SK-N-MC (cell line): ENCODE data around the gene FA2H.

Experiments used
- DNase-seq: peaks from one replicate; pipeline ENCODE4 v3.0.0-alpha.2; 2011; ENCODE audit warnings: low read depth, low spot score
- H3K27ac ChIP-seq: fragments of 200-600 bp; sonication (generic); 2 replicates; pipeline ENCODE4 v1.5.1; 2016; ENCODE audit warnings: mixed run types
- H3K36me3 ChIP-seq: fragments of 200-600 bp; sonication (generic); 2 replicates; pipeline ENCODE4 v1.6.1; 2017; ENCODE audit warnings: antibody characterized with exemption, low read length, mixed read lengths; ENCODE audit not compliant: insufficient read depth
- H3K4me3 ChIP-seq: fragments of 200-600 bp; sonication (generic); 2 replicates; pipeline ENCODE4 v1.5.1; 2016
- H3K9ac ChIP-seq: fragments of 200-600 bp; sonication (generic); 2 replicates; pipeline ENCODE4 v1.8.0; 2017; ENCODE audit warnings: mixed run types, mixed read lengths; ENCODE audit not compliant: insufficient read length
- H3K9me3 ChIP-seq: fragments of 200-600 bp; sonication (generic); 2 replicates; pipeline ENCODE4 v1.6.1; 2017; ENCODE audit warnings: low read depth, mild to moderate bottlenecking, antibody characterized with exemption, low read length, moderate library complexity, mixed read lengths
- EZH2 ChIP-seq: fragments of 200-600 bp; sonication (generic); IDR thresholded peaks from one replicate; pipeline ENCODE4 v1.6.1; 2017; ENCODE audit warnings: antibody characterized with exemption
- FOXP2 ChIP-seq: optimal IDR thresholded peaks from 2 replicates; pipeline ENCODE3; 2011; ENCODE audit warnings: mild to moderate bottlenecking, moderate library complexity; ENCODE audit not compliant: insufficient read depth; ENCODE audit errors: extremely low read length, control extremely low read depth
- POLR2AphosphoS5 ChIP-seq: IDR thresholded peaks from 2 replicates; pipeline ENCODE4 v1.6.1; 2012; ENCODE audit warnings: mild to moderate bottlenecking, low read depth, low read length, borderline replicate concordance

The FA2H gene

GRCh38 chr16:74699666-74700065 is 75.0 kb downstream of the FA2H start:
- TF ChIP-seq POLR2AphosphoS5 (no peak), FOXP2 (no peak), EZH2 (no peak)
- Histone ChIP-seq H3K9ac (no peak overlapping the region), H3K27ac (no peak overlapping the region)

DNA sequence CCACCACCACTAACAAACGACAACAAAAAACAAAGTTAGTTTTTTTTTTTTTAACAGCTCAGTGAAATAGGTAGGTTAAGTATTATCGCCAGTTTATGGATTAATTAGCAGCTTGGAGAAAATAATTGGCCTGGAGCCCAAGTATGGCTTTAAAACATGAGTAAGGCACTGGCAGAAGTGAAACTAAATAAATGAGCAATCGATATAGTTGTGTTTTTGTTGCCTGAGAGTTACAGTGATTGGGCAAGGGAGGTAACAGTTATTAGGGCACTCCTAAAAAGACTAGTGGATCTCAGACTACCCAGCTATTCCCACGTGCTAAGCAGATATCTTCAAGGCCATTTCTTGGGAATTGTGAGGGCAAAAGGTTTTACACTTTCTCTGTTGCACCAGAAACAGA is 76.4 kb downstream of the FA2H start:
- no peak overlapping the region; the same call in 1 of the 2 replicates for H3K4me3 ChIP-seq
- DNase-seq = no peak
- H3K27ac ChIP-seq = no peak overlapping the region
- TF ChIP-seq POLR2AphosphoS5 (no peak), FOXP2 (no peak), EZH2 (no peak)
- no peaks in the 10 kb centered on the region for H3K9me3 ChIP-seq
- H3K9ac ChIP-seq = no peak overlapping the region
- no peaks in the 10 kb centered on the region for H3K36me3 ChIP-seq

More at GRCh38 chr16:74699666-74700065, 75.0 kb downstream of the FA2H start:
- Histone ChIP-seq H3K9me3 (no peaks in the 10 kb centered on the region), H3K36me3 (no peaks in the 10 kb centered on the region), H3K4me3 (no peak overlapping the region)
- DNase-seq = no peak

DNA sequence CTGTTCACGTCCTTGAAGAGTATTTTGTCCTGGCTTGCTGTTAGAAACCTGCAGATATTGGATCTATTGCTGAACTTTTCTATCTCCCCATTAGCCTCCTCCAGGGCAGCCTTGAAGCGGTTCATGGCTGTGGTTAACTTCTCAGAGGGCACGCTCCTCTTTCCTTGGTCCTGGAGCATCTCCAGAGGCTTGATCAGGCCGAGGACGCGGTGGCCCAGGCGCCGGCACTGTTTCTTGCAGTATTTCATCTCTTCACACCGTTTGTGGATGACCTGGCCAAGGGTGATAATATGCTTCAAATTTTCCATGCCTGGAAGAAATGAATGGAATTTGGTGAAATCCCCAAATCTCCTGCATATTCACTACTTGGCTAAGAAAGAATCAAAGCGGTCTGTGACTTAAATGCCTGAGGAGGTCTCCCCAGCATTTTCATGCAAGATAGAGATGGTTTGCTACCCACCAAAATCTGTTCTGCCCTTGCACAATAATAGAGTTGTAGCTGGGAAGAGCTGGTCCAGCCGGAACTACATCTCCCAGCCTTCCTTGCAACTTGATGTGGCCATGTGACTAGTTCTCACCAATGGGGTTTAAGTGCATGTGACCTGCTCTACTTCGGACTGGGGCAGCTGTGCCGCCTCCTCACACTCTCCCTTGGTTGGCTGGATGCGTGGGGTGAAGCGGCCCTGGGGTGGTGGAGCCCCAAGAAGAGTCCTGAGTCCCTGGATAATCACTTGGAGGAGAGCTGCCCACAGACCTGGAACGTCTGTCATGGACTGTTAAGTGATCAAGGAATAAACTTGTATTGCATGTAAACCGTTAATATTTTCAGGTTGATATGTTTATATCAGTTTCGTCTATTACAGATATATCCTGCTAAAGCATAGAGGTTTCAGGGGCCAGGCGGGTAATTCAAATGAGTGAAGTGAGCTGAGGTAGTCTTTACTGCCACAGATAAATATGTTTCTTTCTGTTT is 78.9 kb downstream of the FA2H start:
- peak; percentile 24 for DNase-seq
- H3K27ac ChIP-seq = no peak overlapping the region
- H3K9me3 ChIP-seq = no peaks in the 10 kb centered on the region
- H3K36me3 ChIP-seq = no peaks in the 10 kb centered on the region
- no peak for TF ChIP-seq EZH2
- TF ChIP-seq POLR2AphosphoS5 = peak; percentile 45; the same call in 1 of the 2 replicates
- H3K4me3 ChIP-seq = peak overlapping the region; percentile 83
- peak overlapping the region; percentile 73 for H3K9ac ChIP-seq

DNA sequence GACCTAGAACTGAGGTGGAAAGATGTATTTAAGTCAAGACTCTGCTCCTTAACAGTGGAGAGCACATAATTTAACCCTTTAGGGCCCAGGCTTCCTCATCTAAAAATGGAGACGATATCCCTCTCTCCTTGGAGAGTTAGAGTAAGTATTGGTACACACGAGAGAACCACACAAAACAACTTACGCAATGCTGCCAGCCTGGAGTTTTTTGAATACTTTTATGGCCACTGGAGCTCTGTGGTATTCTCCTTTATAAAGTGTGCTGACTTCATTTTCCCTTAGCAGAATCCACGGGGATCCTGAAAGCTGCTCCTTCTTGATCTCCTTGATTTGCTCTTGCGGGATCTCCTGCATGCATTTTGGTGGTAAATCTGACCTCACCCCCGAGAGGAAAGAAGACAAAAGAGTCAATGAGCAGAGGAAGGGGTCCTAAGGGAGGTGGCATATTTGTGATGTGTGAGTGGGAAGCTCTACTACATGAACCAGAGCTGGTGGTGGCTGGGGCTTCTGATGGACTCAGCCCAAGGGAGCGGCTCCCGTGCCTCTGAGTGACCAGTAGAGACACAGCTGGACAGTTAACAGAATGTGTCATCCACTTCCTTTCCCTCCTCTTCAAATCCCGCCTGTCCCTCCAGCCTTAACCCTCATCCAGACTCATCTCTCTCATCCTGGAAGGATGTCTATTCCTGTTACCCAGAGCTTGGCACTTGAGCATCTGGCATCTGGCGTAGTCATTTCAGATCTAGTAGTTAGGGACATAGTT is 83.3 kb downstream of the FA2H start:
- no peak overlapping the region for H3K4me3 ChIP-seq
- TF ChIP-seq EZH2 (no peak), FOXP2 (no peak), POLR2AphosphoS5 (no peak)
- no peaks in the 10 kb centered on the region for H3K36me3 ChIP-seq
- H3K27ac ChIP-seq = no peak overlapping the region
- no peak for DNase-seq
- no peak overlapping the region for H3K9ac ChIP-seq
- no peaks in the 10 kb centered on the region for H3K9me3 ChIP-seq

GRCh38 chr16:74682556-74682955 is 92.1 kb downstream of the FA2H start:
- Histone ChIP-seq H3K27ac (no peak overlapping the region), H3K9ac (no peak overlapping the region)

DNA sequence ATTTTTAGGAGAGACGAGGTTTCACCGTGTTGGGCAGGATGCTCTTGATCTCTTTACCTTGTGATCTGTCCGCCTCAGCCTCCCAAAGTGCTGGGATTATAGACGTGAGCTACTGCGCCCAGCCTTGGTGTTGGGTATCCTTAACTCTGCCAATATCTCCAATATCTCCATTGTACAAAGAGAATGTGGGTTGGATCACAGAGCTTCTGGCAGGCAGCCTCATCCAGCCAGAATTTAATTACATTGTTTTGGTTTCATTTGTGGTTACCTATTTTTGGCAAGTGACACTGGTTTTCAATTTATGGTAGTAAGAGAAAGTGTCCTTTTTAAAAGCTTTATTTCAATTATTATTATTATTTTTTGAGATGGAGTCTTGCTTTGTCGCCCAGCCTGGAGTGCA is 93.9 kb downstream of the FA2H start:
- TF ChIP-seq EZH2 = no peak
- no peak for TF ChIP-seq FOXP2
- no peak for TF ChIP-seq POLR2AphosphoS5
- no peaks in the 10 kb centered on the region for H3K9me3 ChIP-seq

More at GRCh38 chr16:74682556-74682955, 92.1 kb downstream of the FA2H start:
- no peak for TF ChIP-seq POLR2AphosphoS5
- TF ChIP-seq EZH2 = no peak
- TF ChIP-seq FOXP2 = no peak
- no peak overlapping the region for H3K4me3 ChIP-seq
- H3K9me3 ChIP-seq = no peaks in the 10 kb centered on the region
- H3K36me3 ChIP-seq = no peaks in the 10 kb centered on the region
- no peak for DNase-seq

GRCh38 chr16:74679983-74680382 is 94.6 kb downstream of the FA2H start:
- DNase-seq = no peak
- Histone ChIP-seq H3K9me3 (no peaks in the 10 kb centered on the region), H3K36me3 (no peaks in the 10 kb centered on the region), H3K9ac (no peak overlapping the region), H3K27ac (no peak overlapping the region), H3K4me3 (no peak overlapping the region)
- TF ChIP-seq EZH2 = no peak
- TF ChIP-seq POLR2AphosphoS5 = no peak
- no peak for TF ChIP-seq FOXP2

More for the DNA sequence above, 93.9 kb downstream of the FA2H start:
- Histone ChIP-seq H3K4me3 (no peak overlapping the region), H3K27ac (no peak overlapping the region), H3K36me3 (no peaks in the 10 kb centered on the region), H3K9ac (no peak overlapping the region)
- no peak for DNase-seq

- Histone ChIP-seq H3K27ac (no peak overlapping the region), H3K36me3 (no peaks in the 10 kb centered on the region), H3K9me3 (no peaks in the 10 kb centered on the region), H3K4me3 (no peak overlapping the region), H3K9ac (no peak overlapping the region)
- TF ChIP-seq POLR2AphosphoS5 (no peak), FOXP2 (no peak), EZH2 (no peak)
- DNase-seq = no peak
Measured at GRCh38 chr16:74677868-74678267, 96.8 kb downstream of the FA2H start.
